SK-N-SH treated with all-trans-retinoic acid at 6 μM for 48 hours (cell line): Measurements from ENCODE around the gene GCNT2.

ENCODE experiments used
- ATAC-seq: fragments of 200-7000 bp; cut with Tn5 transposase; 3 replicates; pipeline ENCODE4 v1.9.1; 2020; ENCODE audit warnings: mild to moderate bottlenecking, moderate library complexity
- ARNTL ChIP-seq: fragments of 450-650 bp; formaldehyde crosslinking; IDR thresholded peaks from 2 replicates; pipeline ENCODE4 v1.5.0; 2020; ENCODE audit warnings: low read depth, mild to moderate bottlenecking, moderate library complexity, borderline replicate concordance
- BACH2 ChIP-seq: fragments of 250-450 bp; sonication (Bioruptor Pico); IDR thresholded peaks from 2 replicates; pipeline ENCODE4 v1.9.0; 2021; ENCODE audit warnings: mild to moderate bottlenecking, borderline replicate concordance
- CSDC2 ChIP-seq: fragments of 250-450 bp; sonication (Bioruptor Pico); IDR thresholded peaks from 2 replicates; pipeline ENCODE4 v1.5.0; 2020; ENCODE audit warnings: mild to moderate bottlenecking, moderate library complexity
- ESRRG ChIP-seq: fragments of 250-450 bp; sonication (Bioruptor Pico); IDR thresholded peaks from 2 replicates; pipeline ENCODE4 v1.6.1; 2021; ENCODE audit warnings: mild to moderate bottlenecking
- GLIS3 ChIP-seq: fragments of 250-450 bp; sonication (Bioruptor Pico); IDR thresholded peaks from 2 replicates; pipeline ENCODE4 v1.5.0; 2020; ENCODE audit warnings: mild to moderate bottlenecking, moderate library complexity
- ISL1 ChIP-seq: fragments of 250-450 bp; sonication (Bioruptor Pico); IDR thresholded peaks from 2 replicates; pipeline ENCODE4 v2.1.2; 2022; ENCODE audit warnings: mild to moderate bottlenecking, moderate library complexity
- OSR1 ChIP-seq: fragments of 250-450 bp; sonication (Bioruptor Pico); IDR thresholded peaks from 2 replicates; pipeline ENCODE4 v1.8.0; 2022; ENCODE audit warnings: moderate library complexity, mild to moderate bottlenecking, inconsistent platforms
- PATZ1 ChIP-seq: fragments of 250-450 bp; sonication (Bioruptor Pico); IDR thresholded peaks from 2 replicates; pipeline ENCODE4 v1.8.0; 2020; ENCODE audit warnings: mild to moderate bottlenecking, moderate library complexity, borderline replicate concordance
- POU6F1 ChIP-seq: fragments of 250-450 bp; sonication (Bioruptor Pico); IDR thresholded peaks from 2 replicates; pipeline ENCODE4 v1.8.0; 2021; ENCODE audit warnings: low read depth, mild to moderate bottlenecking, moderate library complexity, borderline replicate concordance
- PPARA ChIP-seq: fragments of 250-450 bp; sonication (Bioruptor Pico); IDR thresholded peaks from 2 replicates; pipeline ENCODE4 v1.5.0; 2020; ENCODE audit warnings: mild to moderate bottlenecking, borderline replicate concordance
- RARB ChIP-seq: fragments of 250-450 bp; sonication (Bioruptor Pico); IDR thresholded peaks from 2 replicates; pipeline ENCODE4 v1.8.0; 2021; ENCODE audit warnings: mild to moderate bottlenecking, moderate library complexity
- SNAI2 ChIP-seq: fragments of 250-450 bp; sonication (Bioruptor Pico); IDR thresholded peaks from 2 replicates; pipeline ENCODE4 v1.5.0; 2020; ENCODE audit warnings: mild to moderate bottlenecking, moderate library complexity
- TCF4 ChIP-seq: fragments of 250-450 bp; sonication (Bioruptor Pico); IDR thresholded peaks from 2 replicates; pipeline ENCODE4 v1.8.0; 2021; ENCODE audit warnings: mild to moderate bottlenecking, moderate library complexity, borderline replicate concordance
- TOX ChIP-seq: fragments of 250-450 bp; sonication (Bioruptor Pico); IDR thresholded peaks from 2 replicates; pipeline ENCODE4 v1.8.0; 2021; ENCODE audit warnings: mild to moderate bottlenecking, moderate library complexity, borderline replicate concordance
- ZC3H10 ChIP-seq: fragments of 250-450 bp; sonication (Bioruptor Pico); IDR thresholded peaks from 2 replicates; pipeline ENCODE4 v1.5.1; 2021; ENCODE audit warnings: mild to moderate bottlenecking, moderate library complexity
- ZFP3 ChIP-seq: fragments of 250-450 bp; sonication (Bioruptor Pico); IDR thresholded peaks from 2 replicates; pipeline ENCODE4 v1.5.0; 2020; ENCODE audit warnings: mild to moderate bottlenecking, moderate library complexity
- ZFP30 ChIP-seq: fragments of 450-650 bp; formaldehyde crosslinking; IDR thresholded peaks from 2 replicates; pipeline ENCODE4 v1.5.0; 2022; ENCODE audit warnings: mild to moderate bottlenecking, moderate library complexity
- ZNF565 ChIP-seq: fragments of 450-650 bp; formaldehyde crosslinking; conservative IDR thresholded peaks from 2 replicates; pipeline ENCODE4 v1.5.0; 2020; ENCODE audit warnings: low read depth, mild to moderate bottlenecking, moderate library complexity
- ZNF70 ChIP-seq: fragments of 450-650 bp; formaldehyde crosslinking; IDR thresholded peaks from 2 replicates; pipeline ENCODE4 v1.5.0; 2020; ENCODE audit warnings: mild to moderate bottlenecking, moderate library complexity
- ZNF8 ChIP-seq: fragments of 450-650 bp; formaldehyde crosslinking; IDR thresholded peaks from 2 replicates; pipeline ENCODE4 v1.5.0; 2020; ENCODE audit warnings: mild to moderate bottlenecking, moderate library complexity
- TF ChIP-seq, protein P1 (sequence below): fragments of 250-450 bp; sonication (Bioruptor Pico); IDR thresholded peaks from 2 replicates; pipeline ENCODE4 v1.5.1; 2020; ENCODE audit warnings: low read depth, mild to moderate bottlenecking, moderate library complexity
- TF ChIP-seq, protein P2 (sequence below): fragments of 250-450 bp; sonication (Bioruptor Pico); IDR thresholded peaks from 2 replicates; pipeline ENCODE4 v1.5.1; 2021; ENCODE audit warnings: mild to moderate bottlenecking, moderate library complexity

Gene GCNT2

GRCh38 chr6:10541591-10541990 is 20.4 kb downstream of the GCNT2 start:
- TF ChIP-seq ZNF565 (CRISPR knock-in tag) (no peak), POU6F1 (CRISPR knock-in tag) (no peak), ZNF70 (CRISPR knock-in tag) (no peak)
- TF ChIP-seq, protein P1, sequence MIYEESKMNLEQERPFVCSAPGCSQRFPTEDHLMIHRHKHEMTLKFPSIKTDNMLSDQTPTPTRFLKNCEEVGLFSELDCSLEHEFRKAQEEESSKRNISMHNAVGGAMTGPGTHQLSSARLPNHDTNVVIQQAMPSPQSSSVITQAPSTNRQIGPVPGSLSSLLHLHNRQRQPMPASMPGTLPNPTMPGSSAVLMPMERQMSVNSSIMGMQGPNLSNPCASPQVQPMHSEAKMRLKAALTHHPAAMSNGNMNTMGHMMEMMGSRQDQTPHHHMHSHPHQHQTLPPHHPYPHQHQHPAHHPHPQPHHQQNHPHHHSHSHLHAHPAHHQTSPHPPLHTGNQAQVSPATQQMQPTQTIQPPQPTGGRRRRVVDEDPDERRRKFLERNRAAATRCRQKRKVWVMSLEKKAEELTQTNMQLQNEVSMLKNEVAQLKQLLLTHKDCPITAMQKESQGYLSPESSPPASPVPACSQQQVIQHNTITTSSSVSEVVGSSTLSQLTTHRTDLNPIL (CRISPR knock-in tag), result no peak
- ATAC-seq, result no peak

- TF ChIP-seq PPARA (CRISPR knock-in tag), result no peak
- TF ChIP-seq ZC3H10 (CRISPR knock-in tag), result no peak
- TF ChIP-seq ZNF8 (CRISPR knock-in tag), result no peak
- no peak for TF ChIP-seq CSDC2 (CRISPR knock-in tag)
- TF ChIP-seq TOX (CRISPR knock-in tag), result no peak
- no peak for TF ChIP-seq ARNTL (CRISPR knock-in tag)
- TF ChIP-seq OSR1, result no peak
- TF ChIP-seq RARB (CRISPR knock-in tag), result no peak
- TF ChIP-seq, protein P1 (CRISPR knock-in tag), result no peak
- no peak for TF ChIP-seq BACH2 (CRISPR knock-in tag)
- TF ChIP-seq ISL1 (CRISPR knock-in tag), result no peak
- no peak for TF ChIP-seq GLIS3 (CRISPR knock-in tag)
- no peak for TF ChIP-seq TCF4 (CRISPR knock-in tag)
- no peak for TF ChIP-seq SNAI2 (CRISPR knock-in tag)
- TF ChIP-seq, all 23 proteins: peak for 0
- ATAC-seq, result no peak
These were observed 21.1 kb downstream of the GCNT2 start for GRCh38 chr6:10542213-10542612.

- TF ChIP-seq POU6F1 (CRISPR knock-in tag) (no peak), ZFP30 (CRISPR knock-in tag) (no peak), ZNF8 (CRISPR knock-in tag) (no peak), ZNF565 (CRISPR knock-in tag) (no peak), ZFP3 (CRISPR knock-in tag) (no peak), ARNTL (CRISPR knock-in tag) (no peak), RARB (CRISPR knock-in tag) (no peak), TCF4 (CRISPR knock-in tag) (no peak)
- TF ChIP-seq, protein P2, sequence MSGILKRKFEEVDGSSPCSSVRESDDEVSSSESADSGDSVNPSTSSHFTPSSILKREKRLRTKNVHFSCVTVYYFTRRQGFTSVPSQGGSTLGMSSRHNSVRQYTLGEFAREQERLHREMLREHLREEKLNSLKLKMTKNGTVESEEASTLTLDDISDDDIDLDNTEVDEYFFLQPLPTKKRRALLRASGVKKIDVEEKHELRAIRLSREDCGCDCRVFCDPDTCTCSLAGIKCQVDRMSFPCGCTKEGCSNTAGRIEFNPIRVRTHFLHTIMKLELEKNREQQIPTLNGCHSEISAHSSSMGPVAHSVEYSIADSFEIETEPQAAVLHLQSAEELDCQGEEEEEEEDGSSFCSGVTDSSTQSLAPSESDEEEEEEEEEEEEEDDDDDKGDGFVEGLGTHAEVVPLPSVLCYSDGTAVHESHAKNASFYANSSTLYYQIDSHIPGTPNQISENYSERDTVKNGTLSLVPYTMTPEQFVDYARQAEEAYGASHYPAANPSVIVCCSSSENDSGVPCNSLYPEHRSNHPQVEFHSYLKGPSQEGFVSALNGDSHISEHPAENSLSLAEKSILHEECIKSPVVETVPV (CRISPR knock-in tag), result no peak
These were observed 22.3 kb downstream of the GCNT2 start for GRCh38 chr6:10543488-10543887.

GRCh38 chr6:10545482-10545881 is 24.3 kb downstream of the GCNT2 start:
- ATAC-seq, result no peak
- no peak for TF ChIP-seq SNAI2 (CRISPR knock-in tag)
- TF ChIP-seq ZFP3 (CRISPR knock-in tag), result no peak
- TF ChIP-seq PATZ1 (CRISPR knock-in tag), result no peak
- no peak for TF ChIP-seq ZNF565 (CRISPR knock-in tag)
- no peak for TF ChIP-seq CSDC2 (CRISPR knock-in tag)
- TF ChIP-seq ISL1 (CRISPR knock-in tag), result no peak
- no peak for TF ChIP-seq TCF4 (CRISPR knock-in tag)
- no peak for TF ChIP-seq ZNF8 (CRISPR knock-in tag)
- TF ChIP-seq ESRRG (CRISPR knock-in tag), result no peak
- TF ChIP-seq PPARA (CRISPR knock-in tag), result no peak
- no peak for TF ChIP-seq TOX (CRISPR knock-in tag)
- TF ChIP-seq, protein P2 (CRISPR knock-in tag), result no peak
- no peak for TF ChIP-seq ZC3H10 (CRISPR knock-in tag)
- no peak for TF ChIP-seq POU6F1 (CRISPR knock-in tag)
- no peak for TF ChIP-seq OSR1
- no peak for TF ChIP-seq RARB (CRISPR knock-in tag)

More at GRCh38 chr6:10543488-10543887, 22.3 kb downstream of the GCNT2 start:
- ATAC-seq, result no peak
